Right kidney (tissue), 1 donor: ENCODE data around the gene LSM7.
A peak's percentile ranks its signal among the peaks of the same experiment; 100 is the strongest.

Experiments used
- DNase-seq: peaks from one replicate; pipeline ENCODE4 v3.0.0-alpha.2; 2016

LSM7 gene

DNA sequence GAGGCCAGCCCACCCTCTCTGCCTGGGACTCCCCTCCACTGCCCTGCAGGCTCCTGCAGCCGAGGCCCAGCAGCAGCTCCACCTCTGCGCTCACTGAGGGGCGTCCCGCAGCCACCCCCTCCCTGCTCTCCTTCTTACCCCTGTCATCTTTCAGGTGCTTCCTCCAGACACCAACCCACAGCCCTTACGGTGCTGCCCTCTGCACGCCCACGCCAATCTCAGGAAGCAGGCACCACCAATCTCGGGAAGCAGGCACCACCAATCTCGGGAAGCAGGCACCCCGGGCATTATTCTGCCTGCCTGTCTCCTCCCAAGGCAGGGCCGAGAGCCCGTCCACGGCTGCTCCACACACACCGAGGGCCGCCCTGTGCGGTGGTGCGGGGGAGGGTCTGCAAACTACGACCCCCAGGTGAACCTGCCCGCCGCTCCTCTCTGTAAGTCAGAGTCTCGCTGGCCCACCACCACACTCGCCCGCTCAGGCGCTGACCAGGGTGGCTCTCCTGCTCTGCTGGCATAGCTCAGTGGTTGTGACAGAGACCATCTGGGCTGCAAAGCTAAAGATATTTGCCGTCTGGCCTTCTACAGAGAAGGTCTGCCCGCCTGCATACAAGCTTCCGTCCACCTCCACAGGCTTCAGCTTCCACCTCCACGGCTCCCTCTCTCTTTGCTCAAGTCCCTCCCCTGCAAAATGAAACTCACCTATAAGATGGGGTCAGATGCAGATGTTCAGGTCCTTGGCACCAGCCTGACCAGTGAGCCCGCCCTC lies 2.9 kb downstream of the LSM7 start:
- DNase-seq, result no peak

DNA sequence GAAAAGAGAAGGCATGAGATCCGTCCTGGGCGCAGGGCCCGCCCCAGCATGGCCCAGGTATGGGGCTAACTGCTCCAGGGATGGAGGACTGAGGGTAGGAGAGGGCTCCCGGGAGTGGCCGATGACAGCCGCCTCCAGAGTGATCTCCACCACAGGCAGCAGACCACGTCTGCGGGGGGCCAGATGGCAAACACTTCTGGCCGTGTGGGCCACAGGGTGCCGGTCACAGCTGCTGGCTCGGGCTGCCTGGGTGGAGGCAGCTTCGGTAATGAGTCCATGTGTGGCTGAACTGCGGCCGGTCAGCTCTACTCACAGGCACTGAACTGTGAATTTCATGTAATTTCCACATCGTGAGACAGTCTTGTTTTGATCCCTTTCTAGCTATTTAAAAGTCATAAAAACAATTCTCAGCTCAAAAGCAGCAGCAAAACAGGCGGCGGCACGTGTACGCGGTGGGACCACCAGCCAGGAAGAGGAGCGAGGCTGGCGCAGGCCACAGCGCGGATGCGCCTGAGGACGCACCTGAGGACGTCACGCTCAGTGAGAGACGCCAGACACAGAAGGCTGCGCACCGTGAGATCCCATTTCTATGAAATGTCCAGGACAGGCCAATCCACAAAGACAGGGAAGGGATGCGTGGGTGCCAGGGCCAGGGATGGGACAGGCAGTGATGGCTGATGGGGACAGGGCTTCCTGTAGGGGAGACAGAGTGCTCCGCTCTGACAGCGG lies 4.0 kb downstream of the LSM7 start:
- no peak for DNase-seq

DNA sequence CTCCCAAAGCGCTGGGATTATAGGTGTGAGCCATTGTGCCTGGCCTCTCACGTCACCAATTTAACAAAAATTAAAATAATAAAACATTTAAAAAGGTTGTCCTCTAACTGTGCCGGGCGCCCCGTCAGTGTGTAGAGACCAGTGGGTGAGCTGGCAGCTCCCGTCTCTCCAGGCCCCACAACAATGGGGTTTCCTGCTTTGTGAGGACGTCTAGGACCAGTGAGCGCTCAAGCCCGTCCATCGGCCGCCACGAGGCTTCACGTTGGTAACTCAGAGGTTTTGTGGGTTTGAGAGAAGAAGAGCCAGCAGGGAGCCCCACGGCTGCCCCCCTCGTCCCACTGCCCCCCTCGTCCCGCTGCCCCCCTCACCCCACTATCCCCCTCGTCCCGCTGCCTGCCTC lies 4.7 kb downstream of the LSM7 start:
- DNase-seq, result no peak

DNA sequence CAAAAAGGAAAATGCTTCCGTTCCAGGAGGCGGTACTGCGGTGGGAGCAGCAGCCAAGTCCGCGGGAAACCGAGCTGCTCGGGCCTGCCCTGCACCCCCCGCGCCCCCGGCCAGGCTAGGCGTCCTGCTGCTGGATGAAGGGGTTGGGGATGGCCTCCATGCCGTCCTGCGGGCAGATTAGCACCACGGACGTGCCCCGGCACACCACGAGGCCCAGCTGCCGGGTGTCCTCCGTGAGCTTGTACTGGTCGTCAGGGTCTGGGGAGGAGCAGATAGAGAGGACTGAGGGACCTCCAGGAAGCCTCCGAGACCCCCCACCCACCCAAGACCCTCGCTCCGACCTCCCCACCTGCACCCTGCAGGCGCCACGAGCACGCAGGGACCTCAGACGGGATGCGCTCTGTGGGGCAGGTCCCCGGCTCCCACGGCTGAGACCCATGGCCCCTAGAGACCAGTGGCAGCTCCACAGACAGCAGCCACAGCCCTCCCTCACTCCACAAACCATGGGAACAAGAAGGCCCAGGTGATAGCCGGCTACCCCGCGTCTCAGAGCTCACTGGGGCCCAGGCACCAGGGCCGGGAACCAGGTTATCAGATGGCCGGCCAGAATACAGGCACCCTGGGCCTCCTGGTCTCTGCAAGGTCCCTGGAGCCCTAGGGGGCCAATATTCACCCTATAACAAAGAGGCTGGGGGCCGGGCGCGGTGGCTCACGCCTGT lies 6.7 kb downstream of the LSM7 start:
- DNase-seq, result no peak

DNA sequence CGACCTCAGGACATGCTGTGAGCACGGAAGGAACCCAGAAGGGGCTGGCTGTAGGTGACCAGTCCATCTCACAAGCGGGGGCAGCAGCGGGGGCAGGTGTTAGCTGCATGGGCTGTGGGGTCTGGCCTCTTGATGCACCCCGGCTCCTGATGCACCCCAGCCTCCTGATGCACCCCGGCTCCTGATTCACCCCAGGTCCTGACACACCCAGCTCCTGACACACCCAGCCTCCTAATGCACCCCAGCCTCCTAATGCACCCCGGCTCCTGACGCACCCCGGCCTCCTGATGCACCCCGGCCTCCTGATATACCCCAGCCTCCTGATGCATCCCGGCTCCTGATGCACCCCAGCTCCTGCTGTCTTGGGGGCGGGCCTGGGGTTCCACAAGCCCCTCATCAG lies 7.4 kb downstream of the LSM7 start:
- DNase-seq, result no peak

DNA sequence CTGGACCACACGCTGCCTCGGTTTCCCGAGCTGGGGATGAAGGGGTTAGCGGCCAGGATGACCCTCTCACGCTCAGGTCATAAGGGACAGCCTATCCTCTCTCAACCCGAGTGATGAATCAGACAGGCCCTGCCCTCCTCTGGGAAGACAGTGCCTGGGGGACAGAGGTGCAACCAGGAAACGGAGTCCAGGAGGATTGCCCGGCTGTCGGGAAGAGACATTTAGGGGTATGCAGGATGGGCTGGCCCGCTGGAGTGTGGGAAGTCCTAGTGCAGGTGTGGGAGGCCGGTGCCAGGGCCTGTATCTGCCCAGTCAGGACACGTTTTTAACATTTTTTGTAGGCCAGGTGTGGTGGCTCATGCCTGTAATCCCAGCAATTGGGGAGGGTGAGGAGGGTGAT lies 8.3 kb downstream of the LSM7 start:
- no peak for DNase-seq

DNA sequence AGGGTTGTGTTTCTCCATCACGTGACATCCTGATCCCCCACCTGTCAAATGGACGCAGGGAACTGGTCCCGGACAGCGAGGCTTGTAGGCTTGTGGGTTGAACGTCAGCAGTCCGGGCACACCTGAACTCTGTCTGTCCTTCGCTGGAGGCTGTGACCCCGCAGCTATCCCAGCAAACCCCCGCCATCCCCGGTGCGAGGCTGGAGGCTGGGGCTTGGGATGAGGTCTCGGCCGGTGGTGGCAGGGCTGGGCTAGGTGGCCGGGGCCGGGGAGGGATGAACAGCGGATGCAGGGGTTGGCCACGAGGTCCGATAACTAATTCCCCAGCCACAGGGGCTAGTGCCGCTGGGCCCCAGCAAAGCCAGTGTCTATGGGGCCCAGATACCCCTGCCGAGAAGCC lies 8.8 kb downstream of the LSM7 start:
- DNase-seq, result no peak

DNA sequence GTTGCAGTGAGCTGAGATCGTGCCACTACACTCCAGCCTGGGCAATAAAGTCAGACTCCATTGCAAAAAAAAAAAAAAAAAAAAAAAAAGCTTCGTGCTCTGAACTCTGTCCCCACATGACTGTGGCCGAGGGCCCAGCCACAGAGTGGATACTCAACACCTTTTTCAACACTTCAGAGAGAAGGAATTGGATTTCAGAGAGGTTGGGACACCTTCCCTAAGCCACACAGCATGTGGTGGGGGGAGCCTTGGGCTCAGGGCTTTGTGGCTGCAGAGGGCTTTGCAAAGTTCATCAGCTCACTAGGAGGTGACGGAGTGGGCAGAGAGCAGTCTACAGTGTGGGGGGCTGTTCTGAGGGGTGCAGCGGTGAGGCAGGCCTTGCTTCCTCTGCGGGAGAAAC lies 9.5 kb downstream of the LSM7 start:
- DNase-seq, result no peak

DNA sequence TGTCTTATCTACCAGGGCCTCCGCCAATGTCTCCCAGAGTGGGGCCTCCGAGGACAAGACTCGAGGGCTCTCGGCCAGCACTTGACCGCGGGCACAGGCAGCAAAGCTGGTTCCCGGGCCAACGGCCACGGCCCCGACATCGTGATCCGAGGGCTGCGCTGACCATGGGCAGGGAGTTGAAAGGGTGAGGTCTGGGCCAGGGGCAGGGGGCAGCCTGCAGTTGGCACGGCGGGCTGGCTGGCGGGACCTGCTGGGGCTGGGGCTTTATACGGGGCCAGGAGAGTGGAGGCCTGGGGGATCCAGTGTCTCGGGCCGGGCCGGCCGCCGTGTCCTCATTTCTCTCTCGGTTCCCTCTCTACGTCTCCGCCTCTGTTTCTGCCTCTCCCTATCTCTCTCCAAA lies 10.6 kb downstream of the LSM7 start:
- DNase-seq, result no peak

DNA sequence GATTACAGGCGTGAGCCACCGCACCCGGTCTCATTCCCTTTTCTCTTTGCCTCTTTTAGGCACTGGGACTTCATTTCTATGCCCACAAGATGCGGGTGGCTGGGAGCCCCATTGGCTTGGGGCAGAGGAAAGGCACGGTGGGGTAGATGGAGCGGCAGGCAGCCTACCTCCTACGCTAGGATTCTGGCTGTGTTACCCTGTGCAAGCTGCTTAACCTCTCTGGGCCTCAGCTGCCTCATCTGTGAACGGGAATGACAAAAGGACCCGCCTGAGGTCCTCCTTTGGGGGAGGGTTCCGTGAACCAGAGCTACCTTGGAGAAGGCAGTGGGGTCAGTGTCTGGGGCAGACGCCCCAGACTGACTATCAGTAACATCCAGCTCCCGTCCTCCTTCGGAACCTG lies 11.1 kb downstream of the LSM7 start:
- DNase-seq, result no peak

DNA sequence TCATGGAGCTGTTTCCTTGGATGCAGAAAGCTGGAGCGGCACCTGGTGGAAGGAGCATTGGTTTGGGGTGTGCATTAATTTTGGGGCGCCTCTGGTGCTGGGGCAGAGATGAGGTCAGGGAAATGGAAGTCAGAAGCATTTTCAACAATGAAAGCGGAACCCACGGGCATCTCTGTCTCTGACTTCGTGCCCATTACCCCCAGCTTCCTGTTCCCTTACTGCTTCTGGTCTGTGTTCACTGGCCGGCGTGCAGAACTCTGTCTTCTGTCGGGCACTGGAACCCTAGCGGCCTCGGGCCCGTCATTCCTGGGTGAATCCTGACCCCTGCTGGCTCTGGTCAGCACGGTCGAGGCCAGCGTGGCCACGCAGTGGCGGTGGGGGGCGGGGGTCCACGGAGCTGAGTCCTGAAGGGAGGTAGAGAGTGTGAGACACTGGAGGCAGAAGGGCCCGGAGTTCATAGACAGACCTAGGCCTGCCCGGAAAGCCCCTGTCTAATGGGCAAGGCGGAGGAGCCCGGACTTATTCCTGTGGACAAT lies 12.5 kb downstream of the LSM7 start:
- DNase-seq, result peak; percentile 68

DNA sequence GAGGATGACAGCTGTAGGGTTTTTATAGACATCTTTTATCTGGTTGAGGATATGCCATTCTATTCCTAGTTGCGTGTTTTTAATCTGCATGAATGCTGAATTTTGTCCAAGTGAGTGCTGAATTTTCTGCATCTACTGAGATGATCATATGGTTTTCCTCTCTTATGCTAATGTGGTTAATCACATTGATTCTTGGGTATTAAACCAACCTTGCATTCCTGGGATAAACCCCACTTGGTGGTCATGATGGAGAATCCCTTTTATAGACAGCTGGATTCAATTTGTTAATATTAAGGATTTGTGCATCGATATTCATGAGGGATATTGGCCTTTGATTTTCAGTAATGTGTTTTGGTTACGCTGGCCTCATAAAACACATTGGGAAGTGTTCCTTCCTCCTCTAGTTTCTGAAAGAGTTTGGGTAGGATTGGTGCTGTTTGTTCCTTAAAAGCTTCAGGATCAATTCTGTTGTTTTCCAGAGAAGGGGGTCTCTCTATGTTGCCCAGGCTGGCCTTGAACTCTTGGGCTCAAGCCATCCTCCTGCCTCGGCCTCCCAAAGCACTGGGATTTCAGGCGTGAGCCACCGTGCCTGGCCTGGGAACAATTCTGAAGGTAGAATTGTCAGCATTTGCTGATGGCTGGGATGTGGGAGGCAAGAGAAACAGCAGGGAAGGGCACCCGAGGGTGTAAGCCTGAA lies 13.1 kb downstream of the LSM7 start:
- no peak for DNase-seq

DNA sequence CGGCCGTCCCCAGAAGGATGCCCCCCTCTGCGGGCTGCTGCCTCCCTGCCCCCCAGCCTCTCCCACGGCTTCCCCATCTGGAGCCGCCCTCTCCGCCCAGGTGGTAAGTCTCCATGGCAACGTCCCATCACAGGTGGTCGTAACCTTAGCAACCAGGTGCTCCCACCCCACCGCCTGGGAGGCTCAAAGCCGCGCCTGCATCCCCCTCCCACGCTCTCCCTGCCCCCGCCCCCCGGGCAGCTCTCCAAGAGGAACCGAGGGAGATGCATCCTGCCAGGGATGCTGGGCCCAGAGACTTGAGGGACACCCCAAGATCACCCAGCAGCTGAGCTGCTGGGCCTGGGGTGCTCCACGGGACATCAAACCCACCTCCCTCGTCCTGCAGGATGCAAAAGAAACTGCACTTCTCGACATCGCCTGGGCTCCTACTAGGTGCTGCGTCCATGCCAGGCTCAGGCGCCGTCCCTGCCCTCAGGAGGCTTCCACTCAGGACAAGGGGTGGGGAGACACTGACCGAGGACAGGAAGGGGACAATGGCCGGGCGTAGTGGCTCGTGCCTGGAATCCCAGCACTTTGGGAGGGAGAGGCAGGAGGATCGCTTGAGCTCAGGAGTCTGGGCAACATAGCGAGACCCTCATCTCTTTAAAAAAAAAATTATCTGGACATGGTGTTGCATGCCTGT lies 15.4 kb downstream of the LSM7 start:
- no peak for DNase-seq

DNA sequence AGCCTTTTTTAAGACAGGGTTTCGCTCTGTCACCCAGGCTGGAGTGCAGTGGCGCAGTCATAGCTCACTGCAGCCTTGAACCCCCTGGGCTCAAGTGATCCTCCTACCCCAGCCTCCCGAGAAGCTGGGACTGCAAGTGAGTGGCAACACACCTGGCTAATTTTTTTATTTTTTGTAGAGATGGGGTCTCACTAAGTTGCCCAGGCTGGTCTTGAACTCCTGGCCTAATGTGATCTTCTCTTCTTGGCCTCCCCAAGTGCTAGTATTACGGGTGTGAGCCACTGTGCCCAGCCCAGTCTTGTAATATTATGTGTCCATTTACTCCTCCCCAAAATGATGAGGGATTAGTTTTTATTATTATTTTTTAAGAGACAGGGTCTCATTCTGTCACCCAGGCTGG lies 17.3 kb downstream of the LSM7 start:
- no peak for DNase-seq

DNA sequence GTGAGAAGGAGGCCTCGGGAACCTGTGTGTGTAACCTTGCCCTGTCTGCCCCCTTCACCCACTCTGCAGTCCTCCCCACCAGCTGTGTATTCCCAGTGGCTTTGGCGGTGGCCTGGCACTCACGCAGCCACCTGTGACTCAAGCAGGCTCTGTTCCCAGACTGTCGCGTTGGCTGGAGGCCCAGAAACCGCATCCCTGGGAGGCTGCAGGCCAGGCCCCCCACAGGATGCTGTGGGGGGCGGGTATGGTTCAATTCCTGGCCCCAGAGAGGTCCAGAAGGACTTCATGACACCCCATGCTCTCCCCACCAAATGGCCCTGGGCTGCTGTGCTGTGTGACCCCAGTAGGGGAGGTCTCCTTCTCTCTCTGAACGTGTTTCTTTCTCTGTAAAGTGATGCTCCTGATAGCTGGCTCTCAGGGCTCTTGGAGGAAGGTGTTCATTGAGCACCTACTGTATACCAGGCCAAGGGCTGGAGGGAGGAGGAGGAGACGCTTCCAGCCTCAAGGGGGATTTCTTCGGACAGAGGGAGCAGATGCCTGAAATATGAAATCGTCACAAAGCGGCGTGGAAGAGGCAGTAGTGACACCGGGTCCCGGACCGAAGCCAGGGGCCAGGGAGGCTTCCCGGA lies 18.5 kb downstream of the LSM7 start:
- no peak for DNase-seq

DNA sequence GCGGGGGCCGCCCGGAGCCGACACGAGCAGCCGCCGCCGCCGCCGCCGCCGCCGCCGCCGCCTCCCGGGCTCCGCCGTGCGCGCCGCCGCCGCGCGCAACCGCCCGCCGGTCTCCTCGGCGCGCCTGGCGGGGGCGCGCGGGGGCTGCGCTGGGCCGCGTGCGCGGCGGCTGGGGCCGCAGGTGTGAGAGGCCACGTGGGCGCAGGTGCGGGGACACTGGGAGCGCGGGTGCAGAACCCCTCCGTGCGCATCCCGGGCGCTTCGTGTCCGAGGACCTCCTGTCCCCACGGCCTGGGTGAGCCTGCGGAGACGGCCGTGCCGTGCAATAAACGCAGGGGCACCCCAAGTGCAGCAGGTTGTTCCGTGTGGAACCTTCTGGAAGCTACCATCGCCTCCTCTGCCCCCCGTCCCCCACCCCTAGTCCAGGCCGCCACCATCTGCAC lies 20.3 kb downstream of the LSM7 start, which contains the start of gene LINGO3:
Gene LINGO3, minus strand, starts transcription at position 41 of the 443 bp plus-strand sequence. CDS start 16,378 bp downstream, outside the sequence.
- no peak for DNase-seq

DNA sequence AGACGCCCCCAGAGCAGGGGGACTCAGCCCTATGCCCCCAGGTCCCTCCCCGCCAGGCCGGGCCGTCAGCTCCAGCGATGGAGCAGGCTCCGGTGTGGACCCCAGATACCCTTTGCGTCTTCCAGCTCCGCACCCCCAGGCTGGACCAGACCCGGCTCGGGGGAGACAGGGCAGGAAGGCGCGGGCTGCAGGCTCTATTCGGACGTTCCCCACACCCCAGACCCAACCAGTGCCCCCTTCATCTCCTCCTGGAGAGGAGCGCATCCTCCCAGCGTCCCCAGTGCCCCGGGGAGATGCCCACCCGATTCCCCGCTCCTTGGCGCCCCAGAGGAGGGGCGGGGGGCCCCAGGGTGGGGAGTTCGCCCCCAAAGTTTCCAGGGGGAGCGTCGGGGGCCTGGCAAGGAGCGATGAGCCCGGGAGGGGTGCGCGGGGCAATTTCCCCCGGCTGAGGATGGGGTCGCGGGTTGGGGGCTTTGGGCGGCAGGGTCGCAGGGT lies 20.8 kb downstream of the LSM7 start:
- DNase-seq, result no peak

DNA sequence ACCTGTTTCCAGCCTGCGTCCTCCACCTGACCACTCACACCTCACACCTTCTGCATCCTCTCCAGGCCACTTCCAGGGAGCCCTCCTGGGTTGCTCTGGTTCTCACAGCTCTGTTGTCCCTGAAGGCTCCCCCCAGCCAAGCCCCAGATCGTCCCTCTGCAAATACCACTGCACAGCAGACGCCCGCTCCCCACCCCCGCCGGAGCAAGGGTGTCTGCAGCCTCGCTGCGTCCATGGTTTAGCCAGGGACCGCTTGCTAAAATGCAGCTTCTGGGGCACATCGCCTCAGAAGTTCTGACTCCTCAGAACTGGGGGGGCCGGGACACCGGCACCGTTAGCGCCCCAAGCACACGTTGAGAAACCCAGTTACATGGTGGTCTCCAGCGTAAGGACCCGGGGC lies 21.4 kb downstream of the LSM7 start:
- no peak for DNase-seq

DNA sequence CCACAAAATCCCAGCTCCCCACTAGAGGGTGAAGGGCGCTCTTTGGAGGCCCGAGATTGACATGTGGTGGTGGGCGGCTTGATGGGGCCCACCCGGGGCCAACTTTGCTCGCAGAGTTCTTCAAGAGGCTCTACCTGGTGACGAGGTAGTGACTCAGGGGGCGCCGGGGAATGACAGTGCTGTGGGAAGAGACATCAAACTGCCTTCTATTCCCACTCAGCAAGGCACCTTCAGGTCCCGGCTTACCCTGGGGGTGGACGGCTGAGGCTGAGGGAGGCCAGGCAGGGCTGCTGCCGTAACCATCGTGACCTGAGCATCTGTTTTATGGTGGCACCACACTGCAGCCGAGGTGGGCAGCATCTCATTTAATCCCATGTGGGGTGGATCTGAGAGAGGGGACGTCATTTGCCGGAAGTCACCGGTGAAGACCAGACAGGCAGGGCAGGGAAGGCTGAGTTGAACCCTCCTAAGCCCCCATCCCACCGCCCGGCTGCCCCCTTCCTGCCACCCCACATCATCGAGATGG lies 22.0 kb downstream of the LSM7 start:
- no peak for DNase-seq

DNA sequence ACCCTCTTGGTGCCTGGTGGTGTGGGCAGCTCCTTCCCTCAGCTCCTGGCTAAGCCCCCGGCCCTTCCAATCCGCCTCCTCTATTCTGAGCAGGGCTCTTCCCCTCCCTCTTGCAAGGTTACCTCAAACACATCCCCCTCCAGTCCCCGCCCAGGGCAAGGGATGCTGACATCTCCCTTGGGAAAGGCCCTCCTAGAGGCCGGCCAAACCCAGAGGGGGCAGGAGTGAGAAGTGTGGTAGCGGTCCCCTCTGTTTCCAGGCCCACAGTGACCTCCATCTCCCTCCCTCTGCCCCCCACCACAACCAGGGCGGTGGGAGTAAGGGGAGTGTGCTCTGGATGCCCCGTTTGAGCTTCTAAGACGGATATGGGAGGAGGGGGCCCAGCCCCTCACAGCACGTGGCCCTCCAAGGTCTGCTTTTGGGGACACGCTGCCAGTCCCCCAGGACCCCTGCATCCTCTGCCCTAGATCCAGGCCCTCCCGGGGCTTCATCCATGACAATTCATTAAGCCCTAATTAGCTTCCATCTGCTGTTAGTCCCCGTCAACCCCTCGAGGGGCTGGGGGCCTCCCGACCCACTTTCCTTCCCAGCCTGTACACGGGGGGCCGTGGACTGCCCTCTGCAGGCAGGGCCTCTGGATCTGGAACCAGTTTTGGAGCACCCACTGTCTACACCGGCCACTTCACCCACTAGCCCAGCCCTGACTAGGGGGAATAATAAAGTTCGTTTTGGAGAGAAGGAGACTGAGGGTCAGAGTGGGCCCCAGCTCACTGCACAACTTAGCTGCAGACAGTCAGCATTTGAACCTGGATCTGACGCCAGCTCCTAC lies 22.7 kb downstream of the LSM7 start:
- DNase-seq, result no peak
